Left colon (tissue), 2 donors: ENCODE results near the gene ARSB. TPM values are rescaled to one million over a fixed set of nuclear protein-coding genes. Genes with fewer than 3 reads are reported as not detected.

ENCODE experiments used
- ATAC-seq: fragments of 200-7000 bp; cut with Tn5 transposase; one replicate; pipeline ENCODE4 v1.9.1; 2020; ENCODE audit warnings: mild to moderate bottlenecking, moderate library complexity
- DNase-seq, 2 donors: peaks; one replicate each; pipeline ENCODE4 v3.0.0-alpha.2; 2020
- intact Hi-C, 2 donors: fragments of 100-400 bp; cut with DNase I in 1 of 2; cut with micrococcal nuclease in 1 of 2; formaldehyde crosslinking; loops; one replicate each; pipeline versions ENCODE4 v1.11.2 to v1.14.0; 2022; cut with DNase I, micrococcal nuclease
- long read RNA-seq: library from polyadenylated mRNA; unstranded; transcript quantifications from one replicate; pipeline ENCODE4 v2.0.0, GENCODE V29; 2021
- total RNA-seq, 2 donors: library from RNA; stranded (reverse); fragmentation: NEBNext Ultra II Directional; extraction: Animal tissue kit (Norgen Biotek cat#: 25700); gene quantifications; one replicate each; pipeline ENCODE4 v1.2.1, GENCODE V29; 2021
- donor health status: DM: no; HTN: no; CAD: no.
- donor health status: DM: yes; HTN: yes; CAD: no.

Gene ARSB
- 1 to 10 TPM; 8.2 to 9.7 TPM for total RNA-seq
- long read RNA-seq, full-length matches to known transcripts, result 1 of 7 reads
- long read RNA-seq, partial matches to known transcripts, result 0 of 7 reads
- long read RNA-seq, other reads (novel, unspliced or antisense), result 6 of 7 reads

GRCh38 chr5:78985116-78985724 lies at the start of gene ARSB:
Gene ARSB, minus strand, starts transcription at chr5:78985310. Its CDS starts 62 bp downstream, at chr5:78985248.
- DNase-seq (peak; percentile 51 to 70), ATAC-seq (peak; percentile 46)
- intact Hi-C loops, result no loop called here

- DNase-seq, result no peak
- no peak for ATAC-seq
- intact Hi-C loops, result no loop called here
Observed at GRCh38 chr5:79032782-79033181, 47.7 kb upstream of the ARSB start.

GRCh38 chr5:79032031-79032695 lies 47.1 kb upstream of the ARSB start:
- intact Hi-C loops, result no loop called here
- no peak for DNase-seq
- ATAC-seq, result no peak

- intact Hi-C loops, result no loop called here
- DNase-seq (no peak), ATAC-seq (no peak)
Observed at GRCh38 chr5:79031485-79031867, 46.4 kb upstream of the ARSB start.

- ATAC-seq, result no peak
- intact Hi-C loops, result no loop called here
Observed at GRCh38 chr5:79030663-79031484, 45.8 kb upstream of the ARSB start.

GRCh38 chr5:79025054-79025472 lies 40.0 kb upstream of the ARSB start:
- peak; percentile 47 for ATAC-seq
- intact Hi-C loops, result loop anchor here in 1 of 2 donors (2.0 kb wide), 1 partner anchor 108 kb away; no protein-coding TSS in a partner anchor
- peak in 1 of 2 donors; percentile 56 for DNase-seq

More at GRCh38 chr5:79030663-79031484, 45.8 kb upstream of the ARSB start:
- no peak for DNase-seq

- no peak for ATAC-seq
- intact Hi-C loops, result loop anchor here in 1 of 2 donors (2.0 to 5.0 kb wide), 2 partner anchors 109 to 438 kb away; no protein-coding TSS in a partner anchor
Observed at GRCh38 chr5:79023947-79024346, 38.8 kb upstream of the ARSB start.

GRCh38 chr5:79023348-79023747 lies 38.2 kb upstream of the ARSB start:
- no peak for ATAC-seq
- intact Hi-C loops, result loop anchor here in 1 of 2 donors (5.0 kb wide), 1 partner anchor 439 kb away; no protein-coding TSS in a partner anchor
- no peak for DNase-seq

More at GRCh38 chr5:79023947-79024346, 38.8 kb upstream of the ARSB start:
- DNase-seq, result no peak

GRCh38 chr5:79022771-79023170 lies 37.7 kb upstream of the ARSB start:
- no peak for DNase-seq
- no peak for ATAC-seq
- intact Hi-C loops, result loop anchor here in 1 of 2 donors (5.0 kb wide), 1 partner anchor 440 kb away; no protein-coding TSS in a partner anchor

- no peak for DNase-seq
- ATAC-seq, result no peak
- intact Hi-C loops, result loop anchor here in 1 of 2 donors (5.0 kb wide), 1 partner anchor 441 kb away; no protein-coding TSS in a partner anchor
Observed at GRCh38 chr5:79021753-79022152, 36.6 kb upstream of the ARSB start.

GRCh38 chr5:79020861-79021561 lies 35.9 kb upstream of the ARSB start:
- ATAC-seq (peak; percentile 87), DNase-seq (peak; percentile 44 to 53)
- intact Hi-C loops, result loop anchor here in 1 of 2 donors (5.0 kb wide), 1 partner anchor 441 kb away; no protein-coding TSS in a partner anchor

- intact Hi-C loops, result no loop called here
- ATAC-seq, result peak; percentile 31
- DNase-seq, result no peak
Observed at GRCh38 chr5:79014631-79015030, 29.5 kb upstream of the ARSB start.

- ATAC-seq (no peak), DNase-seq (no peak)
- intact Hi-C loops, result no loop called here
Observed at GRCh38 chr5:79011869-79012268, 26.8 kb upstream of the ARSB start.

- ATAC-seq (no peak), DNase-seq (no peak)
- intact Hi-C loops, result no loop called here
Observed at GRCh38 chr5:79011219-79011836, 26.2 kb upstream of the ARSB start.

- DNase-seq (no peak), ATAC-seq (no peak)
- intact Hi-C loops, result no loop called here
Observed at GRCh38 chr5:79008362-79008761, 23.3 kb upstream of the ARSB start.

- DNase-seq, result no peak
- ATAC-seq, result no peak
- intact Hi-C loops, result no loop called here
Observed at GRCh38 chr5:79007872-79008271, 22.8 kb upstream of the ARSB start.

- DNase-seq, result no peak
- intact Hi-C loops, result no loop called here
- no peak for ATAC-seq
Observed at GRCh38 chr5:79005936-79006631, 21.0 kb upstream of the ARSB start.
